Neural cell (in vitro differentiated cells): Measurements from ENCODE around the gene COPS6. TPM values are rescaled to one million over a fixed set of nuclear protein-coding genes. Genes with fewer than 3 reads are reported as not detected.

Experiments
- H2AFZ ChIP-seq: fragments of 200-600, 300-800 bp; sonication (generic), shearing (Covaris generic); 2 replicates; pipeline ENCODE4 v1.6.0; 2014; ENCODE audit warnings: low read depth, mild to moderate bottlenecking, antibody characterized with exemption, low read length, moderate library complexity
- H3F3A ChIP-seq: fragments of 200-600 bp; shearing (Covaris generic); 2 replicates; pipeline ENCODE4 v1.6.1; 2016; ENCODE audit warnings: mild to moderate bottlenecking, moderate library complexity, mixed read lengths, antibody characterized with exemption, low read length; ENCODE audit not compliant: insufficient read depth, poor library complexity, severe bottlenecking
- H3K27ac ChIP-seq: fragments of 200-600, 300-800 bp; sonication (generic), shearing (Covaris generic); 2 replicates; pipeline ENCODE4 v1.5.1; 2014; ENCODE audit warnings: mild to moderate bottlenecking, low read length, moderate library complexity
- H3K27me3 ChIP-seq: fragments of 300-800, 200-600 bp; sonication (generic), shearing (Covaris generic); 2 replicates; pipeline ENCODE4 v1.6.0; 2014; ENCODE audit warnings: mild to moderate bottlenecking, low read depth, low read length, moderate library complexity; ENCODE audit not compliant: insufficient read depth
- H3K36me3 ChIP-seq: fragments of 300-800, 200-600 bp; sonication (generic), shearing (Covaris generic); 2 replicates; pipeline ENCODE4 v1.5.1; 2014; ENCODE audit warnings: mild to moderate bottlenecking, antibody characterized with exemption, low read length, moderate library complexity; ENCODE audit not compliant: insufficient read depth
- H3K4me2 ChIP-seq: fragments of 300-800, 200-600 bp; sonication (generic), shearing (Covaris generic); 2 replicates; pipeline ENCODE4 v1.6.0; 2014; ENCODE audit warnings: mild to moderate bottlenecking, low read length
- H3K4me3 ChIP-seq: fragments of 300-800, 200-600 bp; sonication (generic), shearing (Covaris generic); 2 replicates; pipeline ENCODE4 v1.5.1; 2014; ENCODE audit warnings: mild to moderate bottlenecking, low read length, moderate library complexity
- H3K79me2 ChIP-seq: fragments of 200-600 bp; shearing (Covaris generic); replicated peaks from 2 replicates; pipeline ENCODE4 v1.6.0; 2014; ENCODE audit warnings: mild to moderate bottlenecking, low read length, moderate library complexity; ENCODE audit not compliant: insufficient read depth
- H3K9ac ChIP-seq: fragments of 300-800, 200-600 bp; sonication (generic), shearing (Covaris generic); 2 replicates; pipeline ENCODE4 v1.6.1; 2016; ENCODE audit warnings: mild to moderate bottlenecking, low read length, mixed read lengths
- H3K9me2 ChIP-seq: fragments of 200-600 bp; shearing (Covaris generic); 2 replicates; pipeline ENCODE4 v1.6.1; 2016; ENCODE audit warnings: mild to moderate bottlenecking, low read length, mixed read lengths; ENCODE audit not compliant: insufficient read depth
- H3K9me3 ChIP-seq: fragments of 200-600, 300-800 bp; sonication (generic), shearing (Covaris generic); 2 replicates; pipeline ENCODE4 v1.6.1; 2016; ENCODE audit warnings: mild to moderate bottlenecking, mixed run types, low read length, moderate library complexity, mixed read lengths
- H4K20me1 ChIP-seq: fragments of 200-600 bp; shearing (Covaris generic); 2 replicates; pipeline ENCODE4 v1.6.1; 2016; ENCODE audit warnings: mild to moderate bottlenecking, mixed run types; ENCODE audit not compliant: insufficient read depth
- EP300 ChIP-seq: fragments of 450-650 bp; conservative IDR thresholded peaks from 2 replicates; pipeline ENCODE4 v1.6.1; 2014; ENCODE audit warnings: antibody characterized with exemption, mild to moderate bottlenecking, moderate library complexity; ENCODE audit not compliant: poor library complexity, severe bottlenecking
- EZH2 ChIP-seq: fragments of 200-600, 300-800 bp; shearing (Covaris generic), sonication (generic); IDR thresholded peaks from 2 replicates; pipeline ENCODE4 v1.6.1; 2014; ENCODE audit warnings: antibody characterized with exemption, low read length, borderline replicate concordance, mild to moderate bottlenecking; ENCODE audit not compliant: insufficient read depth, poor library complexity, severe bottlenecking
- MXI1 ChIP-seq: fragments of 450-650 bp; conservative IDR thresholded peaks from 2 replicates; pipeline ENCODE4 v1.6.1; 2014; ENCODE audit warnings: antibody characterized with exemption, mild to moderate bottlenecking; ENCODE audit not compliant: poor library complexity, severe bottlenecking
- POLR2AphosphoS5 ChIP-seq: IDR thresholded peaks from 2 replicates; pipeline ENCODE4 v1.6.1; 2012
- RAD21 ChIP-seq: fragments of 450-650 bp; conservative IDR thresholded peaks from 2 replicates; pipeline ENCODE4 v1.6.1; 2014; ENCODE audit warnings: antibody characterized with exemption, mild to moderate bottlenecking, moderate library complexity
- REST ChIP-seq: IDR thresholded peaks from 2 replicates; pipeline ENCODE4 v1.6.1; 2012; ENCODE audit warnings: borderline replicate concordance
- SMC3 ChIP-seq: fragments of 450-650 bp; conservative IDR thresholded peaks from 2 replicates; pipeline ENCODE4 v1.6.1; 2014; ENCODE audit warnings: antibody characterized with exemption, mild to moderate bottlenecking, moderate library complexity; ENCODE audit not compliant: poor library complexity
- TAF1 ChIP-seq: IDR thresholded peaks from 2 replicates; pipeline ENCODE4 v1.6.1; 2012; ENCODE audit warnings: low read depth
- polyA plus RNA-seq: library from polyadenylated mRNA; depleted of rRNA; stranded (reverse); fragments of >200 nt; gene quantifications from 2 replicates; pipeline ENCODE4 v1.2.3, GENCODE V29; 2014
- TF ChIP-seq, protein P1 (sequence below): fragments of 450-650 bp; IDR thresholded peaks from 2 replicates; pipeline ENCODE4 v1.5.1; 2014; ENCODE audit warnings: antibody characterized with exemption, mild to moderate bottlenecking, moderate library complexity; ENCODE audit not compliant: poor library complexity, severe bottlenecking

COPS6 gene
- polyA plus RNA-seq, 1 donor from 2014 or later, result 57.1 TPM

DNA sequence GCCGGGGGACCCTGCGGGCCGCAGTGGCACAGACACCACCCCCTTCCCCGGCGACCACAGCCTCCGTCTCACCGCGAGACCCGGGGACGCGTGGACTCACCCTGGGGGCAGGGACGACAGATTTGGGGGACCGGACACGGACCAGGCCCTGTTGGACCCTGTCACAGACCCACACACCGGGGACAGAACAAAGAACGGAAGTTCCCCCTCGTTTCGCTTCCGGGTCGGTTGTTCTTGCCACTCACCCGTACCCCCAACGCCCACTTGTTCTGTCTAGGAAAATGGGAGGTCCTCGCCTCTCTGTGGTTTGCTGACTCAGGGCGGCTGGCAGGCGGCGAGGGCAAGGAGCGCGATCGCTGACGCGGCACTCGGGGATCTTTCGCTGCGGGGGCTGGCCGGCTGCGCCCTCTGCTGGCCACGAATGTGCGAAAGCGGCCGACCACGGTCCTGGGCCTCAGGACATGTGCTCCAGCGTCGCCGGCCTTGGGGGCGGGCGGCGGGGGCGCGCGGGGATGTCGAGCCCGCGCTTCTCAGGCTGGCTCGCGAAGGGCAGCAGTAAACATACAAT is 7.2 kb upstream of the COPS6 start, which contains the start of gene ZNF3:
ZNF3 (minus strand) TSS at position 189 of the 568 bp plus-strand sequence. CDS start 4,366 bp downstream, outside the sequence.
- peak within 1 kb of the TSS; percentile 76 for H3K4me2 ChIP-seq
- H3K9ac ChIP-seq, result peak within 1 kb of the TSS; percentile 93
- H3K4me3 ChIP-seq, result peak within 1 kb of the TSS; percentile 91
- peak within 1 kb of the TSS; percentile 88 for H3K27ac ChIP-seq
- no peaks in the 10 kb centered on the region for H3K9me2 ChIP-seq
- H3K79me2 ChIP-seq, result peaks cover 47% of the 10 kb centered on the region
- no peaks in the 10 kb centered on the region for H3F3A ChIP-seq
- peaks cover 6% of the 10 kb centered on the region for H3K36me3 ChIP-seq
- peak within 1 kb of the TSS; percentile 56 for H2AFZ ChIP-seq
- no peaks in the 10 kb centered on the region for H4K20me1 ChIP-seq
- H3K27me3 ChIP-seq, result no peaks in the 10 kb centered on the region
- TF ChIP-seq EP300, result peak; percentile 83
- TF ChIP-seq POLR2AphosphoS5, result peak; percentile 99
- TF ChIP-seq REST, result peak; percentile 65
- TF ChIP-seq, protein P1, sequence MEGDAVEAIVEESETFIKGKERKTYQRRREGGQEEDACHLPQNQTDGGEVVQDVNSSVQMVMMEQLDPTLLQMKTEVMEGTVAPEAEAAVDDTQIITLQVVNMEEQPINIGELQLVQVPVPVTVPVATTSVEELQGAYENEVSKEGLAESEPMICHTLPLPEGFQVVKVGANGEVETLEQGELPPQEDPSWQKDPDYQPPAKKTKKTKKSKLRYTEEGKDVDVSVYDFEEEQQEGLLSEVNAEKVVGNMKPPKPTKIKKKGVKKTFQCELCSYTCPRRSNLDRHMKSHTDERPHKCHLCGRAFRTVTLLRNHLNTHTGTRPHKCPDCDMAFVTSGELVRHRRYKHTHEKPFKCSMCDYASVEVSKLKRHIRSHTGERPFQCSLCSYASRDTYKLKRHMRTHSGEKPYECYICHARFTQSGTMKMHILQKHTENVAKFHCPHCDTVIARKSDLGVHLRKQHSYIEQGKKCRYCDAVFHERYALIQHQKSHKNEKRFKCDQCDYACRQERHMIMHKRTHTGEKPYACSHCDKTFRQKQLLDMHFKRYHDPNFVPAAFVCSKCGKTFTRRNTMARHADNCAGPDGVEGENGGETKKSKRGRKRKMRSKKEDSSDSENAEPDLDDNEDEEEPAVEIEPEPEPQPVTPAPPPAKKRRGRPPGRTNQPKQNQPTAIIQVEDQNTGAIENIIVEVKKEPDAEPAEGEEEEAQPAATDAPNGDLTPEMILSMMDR, result peak; percentile 97
- peak; percentile 82 for TF ChIP-seq RAD21
- no peak for TF ChIP-seq TAF1
- peak; percentile 90 for TF ChIP-seq MXI1
- no peak for TF ChIP-seq EZH2
- TF ChIP-seq SMC3, result peak; percentile 93
- H3K9me3 ChIP-seq, result no peaks in the 10 kb centered on the region

GRCh38 chr7:100082978-100083377 is 5.8 kb upstream of the COPS6 start:
- H2AFZ ChIP-seq, result no peak overlapping the region
- H3K4me2 ChIP-seq, result no peak overlapping the region
- H3K79me2 ChIP-seq, result peaks cover 34% of the 10 kb centered on the region
- H4K20me1 ChIP-seq, result no peaks in the 10 kb centered on the region
- no peaks in the 10 kb centered on the region for H3K9me2 ChIP-seq
- peak overlapping the region; percentile 91 for H3K4me3 ChIP-seq
- no peaks in the 10 kb centered on the region for H3K36me3 ChIP-seq
- H3K9ac ChIP-seq, result no peak overlapping the region
- TF ChIP-seq SMC3 (no peak), TAF1 (no peak), MXI1 (no peak), REST (no peak), RAD21 (no peak), POLR2AphosphoS5 (no peak), EZH2 (no peak), EP300 (no peak)
- TF ChIP-seq, protein P1, result no peak
- no peak overlapping the region for H3K27ac ChIP-seq
- H3K27me3 ChIP-seq, result no peaks in the 10 kb centered on the region
- H3K9me3 ChIP-seq, result no peaks in the 10 kb centered on the region
- H3F3A ChIP-seq, result no peaks in the 10 kb centered on the region
